K562 (cell line): ENCODE results near the gene ARID3C. TPM values are rescaled to one million over a fixed set of nuclear protein-coding genes. Genes with fewer than 3 reads are reported as not detected.

Experiments
- ATAC-seq: fragments of 200-7000 bp; cut with Tn5 transposase; 3 replicates; pipeline ENCODE4 v1.9.1; 2020; ENCODE audit warnings: moderate library complexity
- BruUV-seq: library from RNA; stranded (reverse); fragments of 400-500 nt; replicated peaks from 2 replicates; lab custom pipeline; 2021; lab: Mats Ljungman, UMichigan
- CTCF ChIA-PET: fragments of 300-600 bp; formaldehyde crosslinking; extraction: SDS; loops from one replicate; lab custom pipeline; 2021; ENCODE audit warnings: low intra/inter-chr PET ratio; lab: Yijun Ruan, JAX
- POLR2A ChIA-PET: fragments of 300-600, 350-650 bp; sonication (Branson Sonifier 250); formaldehyde crosslinking; extraction: SDS; loops from one replicate; lab custom pipeline; 2021; ENCODE audit warnings: antibody characterized with exemption, inconsistent platforms; lab: Yijun Ruan, JAX
- DNase-seq, 4 experiments: peaks; one replicate each; pipeline versions ENCODE4 v3.0.0 to v3.0.0-alpha.2; 2011 to 2018; ENCODE audit warnings: low spot score in 3 of 4, mixed read lengths in 3 of 4; ENCODE audit errors: extremely low read depth in 1 of 4
- FAIRE-seq: peaks from 2 replicates; lab custom pipeline; 2011; peaks lifted over from hg19 to GRCh38; lab: Jason Lieb, UNC
- H2AFZ ChIP-seq: 2 replicates; pipeline ENCODE4 v1.6.0; 2011; ENCODE audit warnings: low read depth, low read length, control low read depth, inconsistent platforms
- H3K27ac ChIP-seq: fragments of 200-600 bp; 3 replicates; pipeline ENCODE4 v1.8.0; 2011; ENCODE audit warnings: low read depth, mild to moderate bottlenecking, control low read depth, inconsistent platforms, low read length, moderate library complexity, mixed read lengths; ENCODE audit errors: extremely low read depth
- H3K27me3 ChIP-seq, 2 experiments: fragments of 300-600 bp in 1 of 2; 2 replicates in 1 of 2; 3 replicates in 1 of 2; pipeline versions ENCODE4 v1.6.0 to v1.8.0; 2011; ENCODE audit warnings: inconsistent platforms in 2 of 2, low read length in 2 of 2, mild to moderate bottlenecking in 1 of 2, mixed read lengths in 1 of 2, moderate library complexity in 1 of 2; ENCODE audit not compliant: control insufficient read depth in 2 of 2, insufficient read depth in 2 of 2
- H3K36me3 ChIP-seq: fragments of 300-600 bp; 3 replicates; pipeline ENCODE4 v1.8.0; 2011; ENCODE audit warnings: mild to moderate bottlenecking, low read length, inconsistent platforms; ENCODE audit not compliant: control insufficient read depth, insufficient read depth
- H3K4me1 ChIP-seq, 2 experiments: fragments of 200-600 bp in 1 of 2; replicated peaks in 1 of 2; 2 replicates in 1 of 2; 3 replicates in 1 of 2; pipeline versions ENCODE4 v1.5.1 to v1.8.0; 2011; ENCODE audit warnings: inconsistent platforms in 2 of 2, low read length in 2 of 2, mild to moderate bottlenecking in 1 of 2, mixed read lengths in 1 of 2, moderate library complexity in 1 of 2; ENCODE audit not compliant: control insufficient read depth in 2 of 2, insufficient read depth in 2 of 2
- H3K4me2 ChIP-seq: 2 replicates; pipeline ENCODE4 v1.6.1; 2011; ENCODE audit warnings: low read length, control low read depth, inconsistent platforms, mixed read lengths; ENCODE audit not compliant: insufficient read depth
- H3K4me3 ChIP-seq: fragments of 200-600 bp; sonication (generic), shearing (Covaris generic); 2 replicates; pipeline ENCODE4 v1.5.1; 2016; ENCODE audit warnings: control low read depth, inconsistent platforms
- H3K79me2 ChIP-seq: fragments of 200-600 bp; 3 replicates; pipeline ENCODE4 v1.8.0; 2011; ENCODE audit warnings: low read length, inconsistent platforms; ENCODE audit not compliant: control insufficient read depth, insufficient read depth
- H3K9ac ChIP-seq, 2 experiments: 2 replicates each; pipeline versions ENCODE4 v1.6.0 to v1.6.1; 2011; ENCODE audit warnings: low read depth in 2 of 2, low read length in 2 of 2, control low read depth in 1 of 2, inconsistent platforms in 1 of 2, mild to moderate bottlenecking in 1 of 2, mixed read lengths in 1 of 2; ENCODE audit not compliant: insufficient read depth in 1 of 2
- H3K9me1 ChIP-seq: one replicate; pipeline ENCODE4 v1.6.0; 2011; ENCODE audit warnings: inconsistent platforms, mild to moderate bottlenecking, low read length, moderate library complexity; ENCODE audit not compliant: control insufficient read depth, insufficient read depth
- H3K9me3 ChIP-seq: replicated peaks from 2 replicates; pipeline ENCODE4 v1.5.1; 2011; ENCODE audit warnings: low read depth, low read length, inconsistent platforms; ENCODE audit not compliant: control insufficient read depth, insufficient read depth
- H4K20me1 ChIP-seq: replicated peaks from 2 replicates; pipeline ENCODE4 v1.6.1; 2011; ENCODE audit warnings: low read length, inconsistent platforms, mixed read lengths; ENCODE audit not compliant: control insufficient read depth, insufficient read depth
- EGR1 ChIP-seq: fragments of 450-650 bp; conservative IDR thresholded peaks from 2 replicates; pipeline ENCODE4 v1.6.1; 2017; ENCODE audit warnings: mild to moderate bottlenecking
- ELF1 ChIP-seq: fragments of 200-800 bp; sonication (Bioruptor generic); IDR thresholded peaks from 2 replicates; pipeline ENCODE4 v1.6.1; 2016; ENCODE audit warnings: missing genetic modification characterization, missing compliant biosample characterization
- HDAC6 ChIP-seq: IDR thresholded peaks from 2 replicates; pipeline ENCODE4 v1.6.1; 2012; ENCODE audit warnings: low read depth, mild to moderate bottlenecking, control low read depth, inconsistent platforms, low read length, moderate library complexity
- MBD1 ChIP-seq: fragments of 250-450 bp; sonication (Bioruptor Pico); IDR thresholded peaks from 2 replicates; pipeline ENCODE4 v1.8.0; 2022; ENCODE audit warnings: inconsistent platforms
- MYNN ChIP-seq, 2 experiments: sonication (generic); formaldehyde crosslinking in 1 of 2; IDR thresholded peaks; 2 replicates each; pipeline versions ENCODE4 v1.5.0 to v1.6.1; 2016 to 2020; ENCODE audit warnings: antibody characterized with exemption in 1 of 2, missing genetic modification reagents in 1 of 2
- RBM14 ChIP-seq: fragments of 200-400 bp; formaldehyde crosslinking; IDR thresholded peaks from 2 replicates; pipeline ENCODE4 v1.6.1; 2018; ENCODE audit warnings: low read depth, mild to moderate bottlenecking, low read length, moderate library complexity, borderline replicate concordance; ENCODE audit not compliant: insufficient read depth
- RBM39 ChIP-seq: fragments of 200-400 bp; formaldehyde crosslinking; optimal IDR thresholded peaks from 2 replicates; pipeline ENCODE3; 2018; ENCODE audit warnings: low read depth, low read length
- RHOXF2B ChIP-seq: fragments of 250-450 bp; sonication (Bioruptor Pico); conservative IDR thresholded peaks from 2 replicates; pipeline ENCODE4 v1.5.1; 2021
- SIRT6 ChIP-seq: IDR thresholded peaks from one replicate; pipeline ENCODE4 v1.6.1; 2012; ENCODE audit warnings: low read depth, mild to moderate bottlenecking, control low read depth, inconsistent platforms, low read length, moderate library complexity
- SMAD1 ChIP-seq: fragments of 150-350 bp; IDR thresholded peaks from 2 replicates; pipeline ENCODE4 v1.6.1; 2014; ENCODE audit warnings: low read length, low read depth; ENCODE audit not compliant: partially characterized antibody
- SMARCE1 ChIP-seq: fragments of 450-650 bp; IDR thresholded peaks from 2 replicates; pipeline ENCODE4 v1.7.1; 2016; ENCODE audit warnings: mild to moderate bottlenecking
- U2AF1 ChIP-seq: fragments of 200-400 bp; formaldehyde crosslinking; optimal IDR thresholded peaks from 2 replicates; pipeline ENCODE3; 2017; ENCODE audit warnings: mild to moderate bottlenecking, low read depth, low read length, moderate library complexity
- ZBTB9 ChIP-seq: fragments of 450-650 bp; formaldehyde crosslinking; IDR thresholded peaks from 2 replicates; pipeline ENCODE4 v1.4.0; 2020; ENCODE audit warnings: mild to moderate bottlenecking, moderate library complexity
- ZC3H4 ChIP-seq: sonication (generic); formaldehyde crosslinking; IDR thresholded peaks from 2 replicates; pipeline ENCODE4 v1.9.0; 2021; ENCODE audit warnings: missing genetic modification reagents, borderline replicate concordance
- ZNF511 ChIP-seq: sonication (generic); formaldehyde crosslinking; IDR thresholded peaks from 2 replicates; pipeline ENCODE4 v1.8.0; 2022; ENCODE audit warnings: mild to moderate bottlenecking, missing genetic modification reagents
- WGBS: fragments of 100-300 bp; shearing (Covaris generic); methylation state at CpG from one replicate; pipeline ENCODE4 v1.1.6; 2016; ENCODE audit warnings: low coverage, mixed read lengths; ENCODE audit not compliant: insufficient coverage; ENCODE audit errors: missing lambda C conversion rate; 5-methylcytosine and 5-hydroxymethylcytosine counted together
- in situ Hi-C: fragments of 300-500 bp; cut with MboI; formaldehyde crosslinking; loops from 4 replicates; pipeline ENCODE4 v1.15.0; 2018; ENCODE audit warnings: inconsistent platforms, mixed read lengths
- intact Hi-C: fragments of 100-400 bp; cut with micrococcal nuclease; formaldehyde crosslinking; loops from 2 replicates; pipeline ENCODE4 v1.14.2; 2022
- polyA plus RNA-seq, 8 experiments: library from polyadenylated mRNA; depleted of rRNA in 4 of 8; stranded (reverse) in 5 of 8; unstranded in 3 of 8; fragments of >200 nt; fragmentation: Nextera tagmentation in 2 of 8; fragmentation: Illumina TruSeq in 1 of 8; extraction: Ambion mirVana in 2 of 8; extraction: Trizol in 1 of 8; gene quantifications; 2 replicates each; pipeline versions ENCODE4 v1.2.1 to v1.2.3, GENCODE V29; 2011 to 2014; ENCODE audit warnings: inconsistent platforms in 1 of 8, missing spikeins in 1 of 8
- total RNA-seq, 7 experiments: library from RNA; depleted of rRNA in 6 of 7; stranded (reverse); fragments of >200 nt in 6 of 7; fragmentation: Illumina TruSeq in 2 of 7; extraction: Trizol in 2 of 7; gene quantifications; 2 replicates each; pipeline versions ENCODE4 v1.2.1 to v1.2.3, GENCODE V29; 2011 to 2021; ENCODE audit warnings: low replicate concordance in 1 of 7

ARID3C gene
- total and polyA plus RNA-seq, 9 of the 15 experiments (the other 6 are each of a cell fraction or from before 2014, with no cell fraction given) = not detected

GRCh38 chr9:34585946-34586669, 42.8 kb downstream of the ARID3C start (continued):
- TF ChIP-seq U2AF1 = no peak
- TF ChIP-seq RBM14 = no peak

- Histone ChIP-seq H3K4me1 (peaks cover 0 to 15% of the 10 kb centered on the region in 2 experiments; a peak in 2 of 5 replicates), H3K9me1 (no peaks in the 10 kb centered on the region), H3K9me3 (no peaks in the 10 kb centered on the region), H3K4me3 (no peak overlapping the region), H2AFZ (no peak overlapping the region), H3K27ac (no peak overlapping the region), H3K9ac (no peak overlapping the region), H3K79me2 (no peaks in the 10 kb centered on the region), H3K4me2 (no peak overlapping the region), H3K27me3 (peaks cover 6 to 43% of the 10 kb centered on the region in 2 experiments; a peak in 4 of 5 replicates), H3K36me3 (no peaks in the 10 kb centered on the region), H4K20me1 (peaks cover 9% of the 10 kb centered on the region; the same call in 1 of the 2 replicates)
- intact Hi-C loops = no loop called here
- CTCF ChIA-PET = no interaction called here
- no peak for ATAC-seq
- no TSS peak for BruUV-seq
- no peak for FAIRE-seq
- 0% methylated on average over 5 of the region's 5 CpGs for WGBS
- in situ Hi-C loops = no loop called here
- no peak for DNase-seq
- POLR2A ChIA-PET = interaction anchor here (0.6 kb wide), 1 partner anchor 10 kb away, joined by 3 read pairs; no protein-coding TSS in a partner anchor
- TF ChIP-seq ZNF511 (CRISPR knock-in tag) (no peak), EGR1 (no peak), SMAD1 (no peak), SMARCE1 (no peak), MYNN (IDR thresholded peaks at IDR 0.05) (no peak), MYNN (CRISPR knock-in tag; IDR thresholded peaks at IDR 0.05) (no peak), ZBTB9 (CRISPR knock-in tag) (no peak), ELF1 (tag) (no peak), RBM39 (no peak), HDAC6 (no peak), RHOXF2B (CRISPR knock-in tag) (no peak), ZC3H4 (CRISPR knock-in tag) (no peak), SIRT6 (no peak), MBD1 (no peak)
These were observed 43.9 kb downstream of the ARID3C start for GRCh38 chr9:34584970-34585369.
